Hindlimb muscle (tissue), 1 donor: ENCODE data around the gene GNL2. TPM values are rescaled to one million over a fixed set of nuclear protein-coding genes. Genes with fewer than 3 reads are reported as not detected.
"Not testable (repeated sequence)": the region's sequence is repeated elsewhere in the genome, so short reads cannot be mapped to it uniquely, and the experiment has no call there.

Experiments
- DNase-seq: peaks from one replicate; pipeline ENCODE4 v3.0.0-alpha.2; 2013
- polyA plus RNA-seq: library from polyadenylated mRNA; unstranded; fragments of 120-200 nt; gene quantifications from one replicate; pipeline ENCODE4 v1.2.1, GENCODE V29; 2013; ENCODE audit not compliant: insufficient read length

The GNL2 gene
- polyA plus RNA-seq, 1 donor = 45.7 TPM

- DNase-seq = no peak
These were observed 10.9 kb upstream of the GNL2 start for GRCh38 chr1:37606481-37607263.

DNA sequence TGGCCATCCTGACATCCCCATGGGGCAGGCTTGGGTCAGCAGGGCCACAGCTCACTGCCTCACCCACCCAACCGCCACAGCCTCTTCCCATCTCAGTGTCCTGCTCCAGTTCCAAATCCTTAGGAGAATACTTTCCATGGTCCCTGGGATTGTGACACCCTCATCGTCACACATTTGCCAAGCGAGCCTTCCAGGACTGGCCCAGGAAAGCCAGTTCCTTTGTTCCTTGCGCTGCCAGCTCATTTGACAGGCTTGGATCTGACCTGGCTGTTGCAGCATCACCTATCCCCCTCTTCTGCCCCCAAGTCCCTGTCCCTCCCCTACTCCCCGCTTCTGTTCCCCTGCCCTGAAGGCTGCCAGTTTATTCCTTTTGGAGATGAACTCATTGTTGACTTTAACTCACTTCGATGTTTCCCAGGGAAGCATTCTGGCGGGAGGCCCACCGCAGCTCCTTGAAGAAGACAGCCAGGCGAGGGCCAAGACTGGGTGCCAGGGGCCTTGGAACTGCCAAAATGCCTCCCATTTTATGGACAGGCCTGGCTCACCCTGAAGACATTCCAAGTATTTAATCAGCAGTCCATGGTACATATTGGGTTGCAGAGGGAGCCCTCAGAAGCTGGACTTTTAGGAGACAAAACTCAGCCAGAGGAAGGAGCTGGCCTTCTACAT is 10.2 kb upstream of the GNL2 start:
- no peak for DNase-seq

DNA sequence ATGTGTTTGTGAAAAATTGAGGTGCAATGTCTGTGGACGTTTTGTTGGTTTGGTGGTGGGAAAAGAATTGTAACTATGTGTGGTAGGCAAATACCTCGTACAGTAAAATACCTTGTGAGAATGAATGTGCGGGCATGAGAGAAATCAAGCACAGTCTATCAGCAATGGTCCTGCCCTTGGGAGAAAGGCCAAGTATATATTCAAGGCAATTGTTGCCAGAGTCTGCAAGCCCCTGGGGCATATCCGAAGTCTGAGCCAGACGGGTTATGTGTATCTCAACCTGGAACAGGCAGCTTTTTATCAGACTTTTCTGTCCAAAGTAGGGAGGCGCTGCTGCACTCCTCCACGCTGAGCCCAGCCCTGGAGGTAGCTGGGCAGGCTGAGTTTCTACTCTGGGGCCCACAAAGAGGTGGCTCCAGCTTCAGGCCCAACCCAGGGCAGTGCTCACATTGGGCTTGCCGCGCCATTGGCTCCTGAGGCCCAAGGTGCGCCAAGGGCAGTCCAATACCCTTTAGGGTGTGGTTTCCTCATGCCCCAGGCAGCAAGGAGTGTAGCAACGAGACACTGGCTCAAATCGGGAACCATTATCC is 9.4 kb upstream of the GNL2 start:
- DNase-seq = no peak

- DNase-seq = no peak
These were observed 7.3 kb upstream of the GNL2 start for GRCh38 chr1:37602750-37603694.

GRCh38 chr1:37601441-37601840 is 5.7 kb upstream of the GNL2 start:
- DNase-seq = no peak

DNA sequence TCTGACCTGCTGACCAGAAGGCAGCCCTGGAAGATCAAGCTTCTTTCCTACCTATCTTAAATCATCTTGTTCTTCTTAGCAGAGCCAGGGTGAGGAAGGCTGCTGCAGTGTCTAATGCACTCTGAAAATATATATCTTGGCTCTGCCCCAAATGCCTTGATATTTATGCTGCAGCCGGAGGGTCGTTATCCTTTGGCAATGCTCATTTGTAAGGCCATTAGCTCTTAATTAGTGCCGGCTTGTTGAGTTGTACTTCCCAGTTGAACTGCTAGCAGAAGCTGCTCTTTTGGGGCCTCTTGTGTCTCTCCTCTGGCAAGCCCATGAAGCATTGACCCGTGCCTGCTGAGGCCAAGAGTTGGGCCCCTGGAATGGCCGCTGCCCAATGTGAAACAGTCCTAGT is 4.2 kb upstream of the GNL2 start:
- no peak for DNase-seq

DNA sequence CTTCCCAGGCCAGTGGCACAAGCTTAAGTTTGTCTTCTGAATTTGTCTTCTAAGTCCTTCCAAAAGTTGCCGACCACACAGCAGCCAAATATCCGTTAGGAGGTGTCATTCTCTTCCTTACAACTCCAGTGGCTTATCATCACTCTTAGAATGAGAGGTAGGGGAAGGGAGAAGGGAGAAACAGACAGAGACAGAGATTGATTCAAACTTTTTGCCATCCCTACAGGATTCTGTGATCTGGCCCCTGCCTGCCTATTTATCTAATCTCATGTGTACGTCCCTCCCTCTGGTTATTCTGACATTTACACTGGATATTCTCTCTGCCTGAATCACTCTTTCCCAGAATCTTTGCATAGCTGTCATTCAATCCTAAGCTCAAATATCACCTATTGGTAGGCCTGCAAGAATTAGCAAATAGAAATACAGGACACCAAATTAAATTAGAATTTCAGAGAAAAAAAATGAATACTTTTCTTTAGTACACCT is 488 bp upstream of the GNL2 start:
- DNase-seq = no peak

DNA sequence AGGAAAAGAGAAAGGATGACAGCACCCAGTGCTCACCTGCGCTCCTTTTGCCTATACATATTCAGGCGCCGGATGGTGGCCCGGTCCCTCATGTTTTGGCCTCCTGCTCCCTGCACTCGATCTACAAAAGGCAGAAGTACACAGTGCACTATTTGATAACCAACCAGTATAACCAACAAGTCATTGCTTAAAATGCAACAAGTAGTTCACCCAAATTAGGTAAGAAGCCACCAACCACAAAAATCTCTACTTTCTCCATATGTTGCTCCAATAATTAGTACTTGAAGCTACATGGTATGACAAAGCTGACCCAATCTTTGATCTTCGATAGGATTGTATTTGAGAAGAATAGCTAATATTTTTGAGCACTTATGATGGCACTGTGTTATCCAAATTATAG is 2.0 kb downstream of the GNL2 start:
- DNase-seq = no peak

DNA sequence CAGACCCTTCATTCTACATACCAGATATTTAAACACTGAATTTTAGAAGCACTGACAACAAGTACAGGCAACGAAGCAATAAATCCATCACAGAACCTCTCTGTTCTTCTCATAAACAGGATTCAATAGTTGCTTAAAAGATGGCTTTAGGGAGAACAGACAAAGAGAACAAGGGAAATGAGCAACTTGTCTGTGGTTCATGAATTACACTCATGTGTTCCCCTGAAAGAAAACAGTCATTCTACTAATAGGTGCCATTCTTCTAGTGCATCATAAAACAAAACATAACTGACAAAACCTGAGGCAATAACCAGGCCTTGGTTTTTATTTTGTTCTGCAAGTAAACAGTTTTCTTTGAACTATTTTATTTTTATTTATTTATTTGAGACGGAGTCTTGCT is 6.8 kb downstream of the GNL2 start:
- no peak for DNase-seq

DNA sequence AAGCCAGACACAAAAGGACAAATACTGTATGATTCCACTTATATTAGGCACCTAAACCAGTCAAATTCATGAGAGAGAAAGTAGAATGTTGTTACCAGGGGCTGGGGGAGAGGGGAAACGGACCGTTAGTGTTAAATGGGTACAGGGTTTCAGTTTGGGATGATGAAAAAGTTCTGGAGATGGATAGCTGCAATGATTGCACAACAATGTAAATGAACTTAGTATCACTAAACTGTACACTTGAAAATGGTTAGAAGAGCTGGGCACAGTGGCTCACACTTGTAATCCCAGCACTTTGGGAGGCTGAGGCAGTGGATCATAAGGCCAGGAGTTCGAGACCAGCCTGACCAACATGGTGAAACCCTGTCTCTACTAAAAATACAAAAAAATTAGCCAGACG is 11.2 kb downstream of the GNL2 start:
- not testable (repeated sequence) for DNase-seq

DNA sequence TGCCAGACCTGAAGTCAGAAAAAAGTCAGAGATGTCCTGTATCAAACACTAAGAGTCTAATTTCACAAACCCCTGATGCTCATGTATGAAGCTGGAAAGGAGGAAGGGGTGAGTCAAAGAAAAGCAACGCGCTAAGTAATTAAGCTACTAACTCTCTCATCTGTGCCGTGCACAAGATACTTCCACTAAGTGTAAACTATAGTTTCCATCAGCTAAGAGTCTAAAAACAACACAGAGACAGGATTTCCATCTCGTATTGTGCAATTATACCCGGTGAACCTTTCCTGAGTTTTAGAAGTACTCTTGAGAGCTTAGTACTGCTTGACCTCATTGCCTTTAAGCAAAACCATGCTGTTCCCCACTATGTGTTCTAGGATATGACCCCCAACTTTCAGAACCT is 20.0 kb downstream of the GNL2 start:
- DNase-seq = no peak

GRCh38 chr1:37574834-37575480 is 20.8 kb downstream of the GNL2 start:
- DNase-seq = no peak

- DNase-seq = no peak
These were observed 25.0 kb downstream of the GNL2 start for GRCh38 chr1:37570528-37571334.

DNA sequence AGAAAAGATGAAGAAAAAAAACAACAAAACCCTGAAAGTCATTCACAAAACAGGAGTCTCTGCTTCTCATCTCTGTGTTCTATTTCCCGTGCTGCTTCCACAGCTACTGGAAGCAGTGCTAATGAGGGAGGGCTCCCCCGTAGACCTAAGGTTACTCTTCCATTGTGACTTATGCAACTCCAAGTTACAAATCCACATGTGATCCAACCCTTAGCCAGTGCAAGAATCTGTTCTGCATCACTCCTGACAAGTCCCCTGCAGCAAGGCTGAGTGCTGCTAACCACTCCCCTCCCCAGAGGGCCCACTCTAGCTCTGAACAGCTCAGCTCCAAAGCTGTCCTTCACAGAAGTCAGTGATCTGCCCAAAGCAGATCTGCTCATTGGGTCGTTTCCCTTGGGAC is 28.7 kb downstream of the GNL2 start:
- DNase-seq = no peak

GRCh38 chr1:37564892-37565291 is 30.8 kb downstream of the GNL2 start:
- no peak for DNase-seq

GRCh38 chr1:37562984-37563383 is 32.8 kb downstream of the GNL2 start:
- no peak for DNase-seq

DNA sequence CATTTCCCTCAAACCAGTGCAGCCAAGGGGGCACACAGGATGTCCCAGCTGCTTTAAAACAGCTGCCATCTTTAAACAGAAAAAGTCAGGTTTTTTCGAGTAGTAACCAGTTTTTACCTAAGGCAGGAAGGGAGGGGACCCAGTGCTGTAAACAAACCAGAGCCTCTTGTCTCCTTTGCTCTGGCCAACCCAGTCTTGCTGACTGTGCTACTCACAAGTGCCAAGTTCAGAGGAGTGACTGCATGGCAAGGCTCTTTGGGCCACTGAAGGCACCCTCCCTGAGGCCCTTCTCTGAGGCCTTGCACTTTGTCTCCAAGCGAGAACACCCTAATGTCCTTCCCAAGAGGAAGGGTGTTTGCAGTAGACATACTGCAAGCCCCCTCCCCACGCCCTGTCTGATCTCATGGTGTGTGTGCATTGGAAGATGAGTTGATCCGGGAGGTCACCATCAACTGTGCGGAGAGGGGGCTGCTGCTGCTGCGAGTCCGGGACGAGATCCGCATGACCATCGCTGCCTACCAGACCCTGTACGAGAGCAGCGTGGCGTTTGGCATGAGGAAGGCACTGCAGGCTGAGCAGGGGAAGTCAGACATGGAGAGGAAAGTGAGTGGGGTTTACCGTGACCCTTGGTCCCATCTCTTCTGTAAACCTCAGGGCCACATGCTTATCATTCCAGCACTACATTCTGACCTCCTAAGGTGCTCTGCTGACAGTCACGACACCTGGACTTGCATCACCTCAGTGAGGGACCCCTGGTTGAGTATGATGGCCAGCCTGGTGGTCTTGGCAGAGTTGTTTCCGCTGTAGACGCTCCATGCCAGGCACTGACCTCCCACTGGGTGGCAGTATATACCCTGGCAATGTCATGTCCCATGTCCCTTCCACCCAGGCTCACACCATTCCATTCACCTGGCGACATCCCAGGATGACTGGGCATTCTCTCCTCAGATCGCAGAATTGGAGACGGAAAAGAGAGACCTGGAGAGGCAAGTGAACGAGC is 34.3 kb downstream of the GNL2 start:
- DNase-seq = no peak

DNA sequence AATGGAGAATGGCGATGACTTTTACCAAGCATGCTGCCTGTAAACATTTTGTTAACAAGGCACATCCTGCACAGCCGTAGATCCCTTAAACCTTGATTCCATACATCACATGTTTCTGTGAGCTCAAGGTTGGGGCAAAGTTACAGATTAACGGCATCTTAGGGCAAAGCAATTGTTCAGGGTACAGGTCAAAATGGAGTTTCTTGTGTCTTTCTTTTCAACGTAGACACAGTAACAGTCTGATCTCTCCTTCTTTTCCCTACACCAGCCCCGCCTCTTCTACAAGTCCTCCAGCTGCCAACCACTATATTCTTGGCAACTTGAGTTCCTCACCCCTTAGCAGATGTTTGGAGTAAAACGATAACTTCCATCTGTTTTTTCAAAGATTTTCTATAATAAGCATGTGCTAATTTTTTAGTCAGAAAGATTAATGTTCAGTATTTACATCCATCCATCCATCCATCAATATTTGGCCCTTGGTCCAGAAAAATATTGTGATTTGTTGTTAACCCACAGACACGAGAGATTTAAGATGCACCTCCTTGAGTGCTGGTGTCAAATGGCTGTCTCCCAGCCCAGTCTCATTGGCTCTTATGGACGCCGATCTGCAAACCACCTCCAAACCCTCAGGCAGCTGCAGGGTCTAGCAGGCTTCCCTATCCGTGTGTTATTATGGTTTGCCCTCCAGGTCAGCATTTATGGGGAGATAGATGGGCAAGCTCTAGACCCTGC is 35.2 kb downstream of the GNL2 start:
- DNase-seq = no peak

DNA sequence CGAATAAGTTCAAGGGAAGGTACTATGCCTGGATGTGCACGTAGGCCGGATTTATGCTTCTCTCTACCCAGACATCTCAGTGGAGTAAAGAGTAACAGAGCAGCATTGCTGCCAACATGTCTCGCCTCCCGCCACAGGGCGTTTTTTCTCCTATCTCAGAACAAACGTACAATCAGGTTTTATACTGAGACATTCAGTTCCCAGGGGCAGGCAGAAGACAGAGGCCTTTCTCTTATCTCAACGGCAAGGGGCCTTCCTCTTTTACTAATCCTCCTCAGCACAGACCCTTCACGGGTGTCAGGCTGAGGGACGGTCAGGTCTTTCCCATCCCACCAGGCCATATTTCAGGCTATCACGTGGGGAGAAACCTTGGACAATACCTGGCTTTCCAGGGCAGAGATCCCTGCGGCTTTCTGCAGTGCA is 35.8 kb downstream of the GNL2 start:
- DNase-seq = not testable (repeated sequence)
